GM18502 (cell line): ENCODE data around the gene MGAT4A.
"Not testable (repeated sequence)": the region's sequence is repeated elsewhere in the genome, so short reads cannot be mapped to it uniquely, and the experiment has no call there.

Source experiments
- ATAC-seq: cut with Tn5 transposase; IDR thresholded peaks from one replicate; pipeline ENCODE4 v1.9.1; 2021; ENCODE audit warnings: mild to moderate bottlenecking; ENCODE audit not compliant: unreplicated experiment, poor library complexity

Gene MGAT4A

DNA sequence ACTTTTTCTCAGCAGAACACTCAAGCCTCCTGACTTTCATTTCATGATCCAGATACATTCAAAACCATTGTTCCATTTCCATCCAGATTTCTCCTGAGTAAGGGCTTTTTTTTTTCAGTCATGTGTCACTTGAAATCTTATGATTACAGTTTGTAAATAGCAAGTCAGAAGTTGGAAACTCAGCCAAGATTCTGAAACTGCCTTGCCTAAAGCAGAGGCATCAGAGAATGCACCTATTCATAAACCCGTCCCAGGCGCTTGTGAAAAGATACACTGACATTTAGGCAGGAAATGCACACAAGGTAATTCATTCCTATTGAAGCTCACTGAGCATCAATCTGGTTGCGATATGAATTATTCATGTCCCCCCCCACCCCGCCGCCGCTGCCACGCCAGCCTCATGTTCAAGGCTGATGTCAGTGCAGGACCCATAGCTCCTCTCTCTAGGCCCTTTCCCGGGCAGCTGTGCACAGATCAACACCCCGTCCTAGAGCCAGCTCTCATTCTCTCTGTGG is 30.4 kb upstream of the MGAT4A start:
- ATAC-seq = no peak

DNA sequence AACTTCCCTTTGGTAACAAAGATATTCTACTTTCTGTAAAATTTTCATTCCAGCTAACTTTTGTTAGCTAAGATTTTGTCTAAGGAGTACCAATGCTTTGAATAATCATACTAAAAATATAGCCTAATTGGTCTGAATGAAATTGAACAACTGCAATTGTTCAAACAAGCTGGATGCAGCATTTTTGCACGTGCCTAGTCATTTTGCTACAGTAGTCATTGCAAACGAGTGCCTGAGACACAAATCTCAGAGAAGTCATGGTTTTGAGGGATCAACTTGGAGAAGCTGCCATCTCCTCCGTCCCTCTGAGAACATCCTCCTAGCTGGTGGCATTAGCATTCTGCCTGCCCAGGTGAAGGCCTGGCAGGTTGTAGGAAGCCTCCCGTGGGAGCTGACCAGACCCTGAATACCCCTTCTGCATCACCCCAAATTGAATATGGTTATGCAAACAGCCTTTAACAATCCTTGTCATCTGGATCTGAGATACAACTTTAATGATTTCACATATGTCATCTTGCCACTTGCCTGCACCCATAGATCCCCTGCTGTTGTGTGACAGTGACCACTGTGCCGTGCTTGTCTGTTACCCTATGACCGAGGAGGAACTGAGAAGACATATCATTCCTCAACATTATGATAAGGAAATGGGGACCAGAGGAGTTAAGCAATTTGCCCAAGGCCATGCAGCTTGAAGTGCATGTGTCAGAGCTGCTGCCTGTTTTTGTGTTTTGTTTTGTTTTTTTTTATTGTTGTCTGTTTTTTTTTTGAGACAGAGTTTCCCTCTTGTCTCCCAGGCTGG is 29.1 kb upstream of the MGAT4A start:
- no peak for ATAC-seq

DNA sequence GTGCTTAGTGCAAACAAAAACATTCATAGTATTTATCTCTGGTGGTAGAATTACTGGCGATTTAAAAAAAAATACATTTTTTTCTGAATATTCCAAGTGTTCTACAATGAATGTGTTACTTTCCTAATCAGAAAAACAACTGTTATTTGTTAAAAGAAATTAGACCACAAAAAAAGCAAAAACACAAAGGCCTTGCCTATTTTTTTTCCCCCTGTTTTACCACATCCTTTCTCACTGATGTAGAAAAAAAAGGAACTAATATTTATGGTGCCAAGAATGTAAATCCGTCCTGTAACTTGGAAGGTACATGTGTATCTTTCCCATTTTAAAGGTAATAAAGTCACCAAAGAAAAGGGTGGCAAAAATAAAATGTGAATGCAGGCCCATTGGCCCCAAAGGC is 28.4 kb upstream of the MGAT4A start:
- ATAC-seq = no peak

DNA sequence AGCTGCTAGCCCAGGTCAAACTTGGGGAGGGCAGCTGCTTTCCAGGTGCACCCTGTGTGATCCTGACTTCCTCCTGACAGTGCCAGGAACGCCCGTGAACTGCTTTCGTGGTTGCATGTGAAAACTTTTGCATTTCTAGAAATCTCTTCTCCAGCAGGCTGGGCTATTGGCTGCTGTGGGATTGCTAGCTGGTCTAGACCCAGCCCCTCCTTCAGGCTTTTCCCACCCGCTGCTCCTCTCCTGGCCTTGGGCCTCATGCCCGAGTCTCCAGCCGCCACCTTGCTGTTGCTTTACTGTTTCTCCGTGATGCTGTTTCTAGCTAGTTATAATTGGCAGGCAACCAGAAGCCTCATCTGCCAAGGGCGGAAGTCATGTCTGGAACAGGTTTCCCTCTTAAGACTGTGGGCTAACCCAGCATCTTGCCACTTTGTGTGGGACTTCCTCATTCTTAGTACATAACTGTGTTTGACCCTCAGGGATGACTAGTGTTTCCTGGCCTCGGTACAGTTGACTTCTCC is 27.0 kb upstream of the MGAT4A start:
- ATAC-seq = peak; percentile 92

DNA sequence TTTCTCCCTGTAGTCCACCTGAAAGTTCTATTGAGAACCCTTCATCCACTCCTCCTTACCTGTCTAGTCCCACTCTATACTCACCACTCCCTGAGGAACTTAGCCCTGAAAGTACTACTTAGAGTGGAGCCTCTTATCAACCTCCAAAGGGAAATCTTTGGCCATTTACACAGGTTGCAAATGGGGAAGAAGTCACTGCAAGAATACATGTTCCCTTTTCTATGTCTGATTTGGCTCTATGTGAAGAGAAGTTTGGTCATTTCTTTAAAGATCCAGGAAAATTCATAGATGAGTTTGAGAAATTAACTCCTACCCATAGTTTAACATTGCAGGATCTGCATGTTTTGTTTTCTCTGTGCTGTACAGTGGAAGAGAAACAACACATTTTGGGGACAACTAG is 22.9 kb upstream of the MGAT4A start:
- ATAC-seq = no peak

DNA sequence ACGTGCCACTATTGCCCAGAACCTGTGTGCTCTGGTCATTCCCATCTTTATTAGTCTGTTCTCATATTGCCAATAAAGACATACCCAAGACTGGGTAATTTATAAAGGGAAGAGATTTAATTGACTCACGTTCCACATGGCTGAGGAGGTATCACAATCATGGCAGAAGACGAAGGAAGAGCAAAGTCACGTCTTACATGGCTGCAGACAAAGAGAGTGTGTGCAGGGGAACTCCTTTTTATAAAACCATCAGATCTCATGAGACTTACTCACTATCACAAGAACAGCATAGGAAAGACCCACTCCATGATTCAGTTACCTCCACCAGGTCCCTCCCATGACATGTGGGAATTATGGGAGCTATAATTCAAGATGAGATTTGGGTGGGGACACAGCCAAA is 21.8 kb upstream of the MGAT4A start:
- not testable (repeated sequence) for ATAC-seq

DNA sequence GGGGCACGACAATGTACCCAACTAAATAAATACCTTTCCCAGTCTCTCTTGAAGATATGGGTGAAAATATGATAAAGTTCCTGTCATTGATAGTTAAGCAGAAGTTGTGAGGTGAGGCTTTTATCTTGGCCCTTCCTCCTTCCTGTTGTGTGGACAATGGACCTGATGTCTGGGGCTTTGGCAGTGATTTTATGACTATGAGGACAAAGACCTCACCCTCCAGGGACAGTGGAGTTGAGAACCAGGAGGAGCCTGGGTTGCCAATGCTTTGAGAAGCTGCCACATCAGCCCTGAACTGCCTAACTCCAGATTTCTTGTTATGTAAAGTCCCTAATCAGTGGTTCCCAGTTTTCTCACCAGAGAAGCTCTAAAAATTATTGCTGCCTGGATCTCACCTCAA is 20.8 kb upstream of the MGAT4A start:
- no peak for ATAC-seq

DNA sequence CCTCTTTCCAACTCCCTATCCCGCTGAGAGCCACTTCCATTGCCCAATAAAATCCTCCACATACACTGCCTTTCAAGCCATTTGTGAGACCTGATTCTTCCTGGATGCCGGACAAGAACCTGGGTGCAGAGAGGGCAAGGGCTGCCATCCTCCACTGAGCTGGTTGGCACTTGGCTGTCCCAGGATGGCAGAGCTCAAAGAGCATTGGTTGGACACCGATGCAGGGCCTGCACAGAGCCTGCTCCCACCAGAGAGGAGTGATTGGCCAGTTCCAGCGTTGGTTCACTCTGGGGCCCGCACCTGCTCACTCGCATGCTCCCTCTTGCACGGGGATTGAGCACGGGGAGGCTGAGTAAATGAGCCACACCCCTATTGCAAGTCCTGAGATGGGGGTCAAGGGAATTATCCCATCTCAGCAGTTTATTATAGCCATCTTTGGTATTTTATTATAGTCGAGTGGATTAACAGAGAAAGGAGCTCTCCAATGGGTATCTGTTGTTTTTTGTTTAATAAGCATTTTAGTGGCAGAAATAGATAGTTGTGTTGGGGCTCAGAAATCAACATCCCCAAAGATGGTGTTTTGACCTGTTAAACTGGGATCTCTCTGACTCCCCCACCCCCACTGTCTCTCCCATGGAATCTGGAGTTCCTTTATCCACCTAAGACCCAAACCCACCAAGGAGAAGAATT is 19.8 kb upstream of the MGAT4A start:
- no peak for ATAC-seq

DNA sequence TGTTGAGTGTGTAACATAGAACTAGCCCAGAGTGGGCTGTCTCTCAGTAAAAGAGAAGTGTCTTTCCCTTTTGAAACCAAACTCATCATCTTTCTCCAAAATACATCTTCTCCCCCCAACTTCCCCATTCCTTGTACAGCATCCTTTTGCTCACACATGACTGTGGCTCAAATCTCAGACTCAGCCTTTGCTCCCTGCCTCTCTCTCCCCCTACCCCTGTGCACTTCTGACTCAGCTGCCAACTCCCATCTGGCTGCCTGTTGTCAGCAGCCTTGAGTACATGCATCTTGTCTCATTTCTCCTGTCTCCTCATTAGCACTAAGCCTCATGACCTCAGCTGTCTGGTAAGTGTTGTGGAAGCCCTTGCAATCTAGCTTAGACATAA is 18.1 kb upstream of the MGAT4A start:
- ATAC-seq = peak; percentile 54

DNA sequence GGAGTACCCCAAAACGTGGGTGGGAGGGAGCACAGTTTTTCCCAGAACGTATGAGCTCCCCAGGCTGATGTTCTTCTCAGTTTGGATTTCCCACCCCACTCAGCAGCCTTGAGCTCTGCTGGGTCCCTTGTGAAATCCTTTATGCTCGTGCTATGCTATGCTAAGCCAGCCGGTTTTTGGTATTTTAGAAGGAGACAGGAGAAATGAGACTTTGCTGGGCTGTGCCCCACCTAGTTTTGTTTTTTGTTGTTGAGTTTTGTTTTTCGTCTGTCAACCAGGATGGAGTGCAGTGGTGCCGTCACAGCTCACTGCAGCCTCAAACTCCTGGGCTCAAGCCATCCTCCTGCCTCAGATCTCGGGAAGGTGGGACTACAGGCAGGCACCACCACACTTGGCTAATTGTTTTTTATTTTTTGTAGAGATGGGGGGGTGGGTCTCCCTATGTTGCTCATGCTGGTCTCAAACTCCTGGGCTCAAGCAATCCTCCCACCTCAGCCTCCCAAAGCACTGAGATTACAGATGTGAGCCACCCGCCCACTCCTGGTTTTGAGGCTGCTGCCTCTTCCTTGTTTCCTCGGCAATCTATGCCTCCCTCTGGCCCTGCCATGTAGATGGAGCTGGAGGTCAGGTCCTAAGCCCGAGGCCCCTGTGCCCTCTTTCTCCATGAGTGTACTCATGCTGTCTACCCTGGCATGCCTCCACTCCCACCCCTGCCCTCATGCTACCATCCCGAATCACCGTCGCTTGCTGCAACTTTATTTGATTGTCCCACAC is 17.5 kb upstream of the MGAT4A start:
- ATAC-seq = peak; percentile 48

DNA sequence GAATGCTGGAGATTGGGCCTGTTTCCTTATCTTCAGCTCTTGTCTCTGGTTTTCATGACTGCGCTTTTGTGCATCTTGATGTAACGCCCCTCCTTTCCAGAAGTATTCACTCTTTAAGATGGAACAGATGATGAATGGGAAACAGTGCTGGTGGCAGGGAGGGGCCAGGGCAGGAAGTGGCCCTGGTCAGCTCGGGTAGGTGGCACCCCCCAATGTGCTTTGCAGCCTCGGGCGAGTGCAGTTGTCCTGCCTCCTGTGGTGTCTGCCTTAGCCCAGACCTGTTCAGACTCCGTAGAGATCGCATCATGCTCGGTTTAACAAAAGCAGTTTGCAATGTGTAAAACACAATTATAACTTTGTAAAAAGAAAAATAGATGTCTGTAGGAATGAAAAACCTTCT is 17.0 kb upstream of the MGAT4A start:
- ATAC-seq = no peak

DNA sequence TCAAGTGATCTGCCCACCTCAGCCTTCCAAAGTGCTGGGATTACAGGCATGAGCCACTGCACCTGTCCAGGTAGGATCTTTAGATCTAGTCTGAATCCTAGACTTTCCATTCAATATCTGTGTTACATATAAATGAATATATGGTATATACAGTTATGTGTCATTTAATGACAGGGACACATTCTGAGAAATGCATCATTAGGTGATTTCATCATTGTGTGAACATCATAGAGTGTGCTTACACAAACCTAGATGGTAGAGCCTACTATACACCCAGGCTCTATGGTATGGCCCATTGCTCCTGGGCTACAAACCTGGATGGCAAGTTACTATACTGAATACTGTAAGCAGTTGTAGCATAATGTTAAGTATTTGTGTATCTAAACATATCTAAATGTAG is 15.5 kb upstream of the MGAT4A start:
- no peak for ATAC-seq

DNA sequence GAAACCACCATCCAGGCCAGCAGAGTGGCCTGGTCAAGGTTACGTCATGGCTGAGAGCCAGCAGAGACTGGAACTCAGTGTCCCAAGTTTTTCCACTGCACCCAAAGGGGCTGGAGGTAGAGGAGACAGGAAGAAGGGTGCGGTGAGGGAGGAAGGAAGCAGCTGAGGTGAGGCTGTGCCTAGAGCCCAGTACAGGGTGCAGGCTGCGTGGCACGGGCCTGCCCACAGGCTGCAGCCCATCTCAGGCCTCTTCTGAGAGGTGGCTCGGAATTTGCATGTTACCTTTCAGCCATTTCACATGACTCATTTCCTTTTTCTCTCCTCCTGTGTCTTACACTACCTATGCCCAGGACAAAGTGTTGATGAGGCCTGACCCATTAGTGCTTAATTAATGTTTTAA is 13.7 kb upstream of the MGAT4A start:
- ATAC-seq = no peak

DNA sequence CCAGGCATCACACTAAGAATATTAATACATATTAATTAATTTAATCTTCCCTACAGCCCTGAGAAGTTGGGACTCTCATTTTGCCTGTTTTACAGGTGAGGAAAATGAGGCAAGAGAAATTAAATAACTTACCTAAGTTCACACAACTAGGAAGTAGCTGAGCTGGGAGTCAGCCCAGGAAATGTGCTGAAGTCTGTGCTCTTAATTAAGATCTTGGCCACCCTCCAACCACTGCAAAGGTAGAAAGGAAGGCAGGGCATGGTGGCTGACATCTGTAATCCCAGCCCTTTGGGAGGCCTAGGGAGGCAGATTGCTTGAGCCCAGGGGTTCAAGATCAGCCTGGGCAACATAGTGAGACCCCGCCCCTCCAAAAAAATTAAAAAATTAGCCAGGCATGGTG is 12.9 kb upstream of the MGAT4A start:
- no peak for ATAC-seq

DNA sequence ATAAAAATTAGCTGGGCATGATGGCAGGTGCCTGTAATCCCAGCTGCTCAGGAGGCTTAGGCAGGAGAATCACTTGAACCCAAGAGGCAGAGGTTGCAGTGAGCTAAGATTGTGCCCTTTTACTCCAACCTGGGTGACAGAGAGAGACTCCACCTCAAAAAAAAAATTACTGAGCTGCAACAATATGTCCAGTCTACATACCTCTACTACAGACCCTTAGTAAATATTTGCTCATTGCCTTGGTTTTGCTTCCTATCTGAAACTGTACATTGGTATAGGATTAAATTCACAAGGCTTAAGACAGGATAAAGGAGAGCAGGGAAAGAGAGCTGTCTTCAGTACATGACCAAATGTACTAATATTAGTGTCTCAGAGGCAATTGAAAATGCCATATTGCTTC is 8.1 kb upstream of the MGAT4A start:
- no peak for ATAC-seq

DNA sequence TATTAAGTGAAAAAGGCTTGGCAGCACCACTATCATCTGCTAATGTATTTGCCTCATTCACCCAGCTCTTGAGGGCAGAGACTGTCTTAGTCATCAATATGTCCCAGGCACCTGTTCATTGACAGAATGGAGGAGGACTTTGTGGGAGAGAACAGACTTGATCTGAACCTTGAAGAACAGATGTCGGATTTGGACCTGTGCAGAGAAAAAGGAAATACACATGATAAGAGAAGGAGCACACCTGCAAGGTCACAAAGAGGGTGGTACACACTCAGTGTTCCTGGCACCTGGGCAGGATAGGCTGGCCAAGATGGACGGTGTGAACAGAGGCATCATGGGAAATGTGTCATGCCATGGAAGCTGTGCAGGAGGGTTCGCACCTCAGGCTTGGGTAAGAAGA is 7.4 kb upstream of the MGAT4A start:
- ATAC-seq = no peak

DNA sequence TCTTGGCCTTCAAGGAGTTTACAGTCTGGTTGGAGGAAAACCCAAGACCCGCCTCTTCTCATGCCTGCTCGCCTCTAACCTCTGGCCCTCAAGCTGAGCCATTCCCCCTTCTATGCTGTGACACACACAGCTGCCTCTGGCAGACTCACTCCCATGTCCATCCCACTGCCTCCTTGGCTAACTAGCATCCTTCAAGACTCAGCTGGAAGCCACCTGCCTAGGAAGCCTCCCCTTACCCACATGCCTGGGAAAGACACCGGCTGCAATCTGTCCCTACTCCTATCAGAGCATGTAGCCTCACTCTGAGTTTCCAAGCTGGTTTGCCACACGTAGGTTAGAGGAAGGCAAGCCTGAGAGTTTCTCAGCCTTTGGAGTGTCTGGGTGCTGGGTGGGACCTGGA is 6.9 kb upstream of the MGAT4A start:
- no peak for ATAC-seq

DNA sequence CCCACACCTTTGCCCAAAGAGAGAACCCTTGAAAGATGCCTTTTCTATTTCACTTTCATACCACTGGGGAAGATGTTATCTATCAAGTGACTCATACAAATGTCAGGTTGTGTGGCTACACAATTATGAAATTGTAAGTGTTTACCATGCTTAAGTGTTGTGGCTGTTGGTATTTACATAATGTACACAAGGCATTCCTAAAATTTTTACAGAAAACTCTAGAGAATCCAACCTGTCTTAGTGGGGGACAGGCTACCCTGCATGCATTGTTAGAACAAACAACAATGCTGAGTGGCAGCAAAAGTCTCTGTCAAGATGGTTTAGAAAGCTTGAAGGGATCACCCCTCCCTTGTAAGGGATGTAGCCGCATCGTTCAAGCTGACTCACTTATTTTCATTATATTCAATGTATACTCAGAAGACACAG is 5.5 kb upstream of the MGAT4A start:
- ATAC-seq = no peak

DNA sequence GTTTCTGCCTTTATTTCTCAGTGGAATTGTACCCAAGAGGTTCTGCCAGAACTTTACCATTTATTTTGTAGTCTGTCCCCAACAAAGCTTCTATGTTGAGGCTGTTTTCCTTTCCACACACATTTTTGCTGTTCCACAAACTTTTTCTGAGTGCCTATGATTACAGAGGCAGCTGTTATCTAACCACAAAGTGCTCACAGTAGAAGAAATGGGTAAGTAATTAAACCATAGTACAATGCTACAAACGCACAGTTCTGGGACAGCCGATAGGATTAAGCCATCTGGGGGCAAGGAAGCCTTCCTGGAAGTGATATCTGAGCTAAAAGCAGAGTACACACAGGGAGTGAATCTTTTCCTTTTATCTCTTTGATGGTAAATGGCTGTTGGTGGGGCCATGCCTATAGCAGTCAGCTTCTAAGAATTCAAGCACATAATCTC is 3.9 kb upstream of the MGAT4A start:
- ATAC-seq = no peak

DNA sequence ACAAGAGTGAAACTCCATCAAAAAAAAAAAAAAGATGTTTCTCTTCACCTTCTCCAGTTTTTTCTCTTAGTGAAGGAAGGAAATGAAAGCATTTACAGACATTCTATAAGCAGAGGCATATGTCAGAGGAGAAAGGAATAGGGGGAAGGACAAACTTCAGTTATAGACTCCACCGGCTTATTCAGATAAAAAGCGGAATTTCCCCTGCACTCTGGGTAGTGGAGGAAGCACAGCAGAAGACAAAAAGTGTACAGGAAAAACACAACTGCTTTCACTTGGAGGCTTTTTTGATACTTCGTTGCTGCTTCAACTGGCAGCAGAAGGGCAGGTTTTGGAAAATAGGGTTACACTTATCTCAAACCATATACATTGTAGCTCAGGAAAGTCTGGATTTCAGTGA is 3.2 kb upstream of the MGAT4A start:
- no peak for ATAC-seq
